ENCODE measurements around the gene NGF.

- TF ChIP-seq CTCF (IDR thresholded peaks at IDR 0.05) (no peak), POLR2A (IDR thresholded peaks at IDR 0.05; ENCODE audit: low read depth) (no peak), EP300 (IDR thresholded peaks at IDR 0.05) (no peak), POLR2AphosphoS5 (IDR thresholded peaks at IDR 0.05) (no peak)
Measured at GRCh38 chr1:115308969-115309368, 29.1 kb downstream of the NGF start.
